ENCODE results near the gene R3HDM2.

Gene R3HDM2

DNA sequence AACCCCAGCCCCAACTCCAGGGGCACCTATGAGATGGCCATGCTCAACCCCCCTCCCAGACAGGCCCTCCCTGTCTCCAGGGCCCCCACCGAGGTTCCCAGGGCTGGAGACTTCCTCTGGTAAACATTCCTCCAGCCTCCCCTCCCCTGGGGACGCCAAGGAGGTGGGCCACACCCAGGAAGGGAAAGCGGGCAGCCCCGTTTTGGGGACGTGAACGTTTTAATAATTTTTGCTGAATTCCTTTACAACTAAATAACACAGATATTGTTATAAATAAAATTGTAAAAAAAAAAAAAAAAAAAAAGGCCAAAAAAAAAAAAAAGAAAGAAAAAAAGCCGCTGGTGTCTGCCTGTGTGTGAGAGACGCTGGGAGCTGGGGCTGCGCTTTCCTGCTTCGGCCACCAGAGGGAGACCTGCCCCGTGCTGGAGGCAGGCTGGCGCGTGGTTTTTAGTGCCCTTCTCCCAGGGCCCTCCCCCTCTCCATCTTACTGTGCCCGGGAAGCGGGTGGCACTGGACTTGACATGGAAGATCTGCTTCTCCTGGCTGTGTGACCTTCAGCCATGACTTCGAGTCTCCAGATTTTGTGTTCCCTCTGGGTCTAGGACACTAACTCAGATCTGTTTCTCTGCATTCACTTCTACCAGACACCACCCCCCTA is 217.7 kb downstream of the R3HDM2 start:
- DNase-seq = peak; percentile 77

DNA sequence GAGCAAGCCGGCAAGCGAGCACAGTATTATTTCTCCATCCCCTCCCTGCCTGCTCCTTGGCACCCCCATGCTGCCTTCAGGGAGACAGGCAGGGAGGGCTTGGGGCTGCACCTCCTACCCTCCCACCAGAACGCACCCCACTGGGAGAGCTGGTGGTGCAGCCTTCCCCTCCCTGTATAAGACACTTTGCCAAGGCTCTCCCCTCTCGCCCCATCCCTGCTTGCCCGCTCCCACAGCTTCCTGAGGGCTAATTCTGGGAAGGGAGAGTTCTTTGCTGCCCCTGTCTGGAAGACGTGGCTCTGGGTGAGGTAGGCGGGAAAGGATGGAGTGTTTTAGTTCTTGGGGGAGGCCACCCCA is 218.2 kb downstream of the R3HDM2 start:
- DNase-seq = no peak

DNA sequence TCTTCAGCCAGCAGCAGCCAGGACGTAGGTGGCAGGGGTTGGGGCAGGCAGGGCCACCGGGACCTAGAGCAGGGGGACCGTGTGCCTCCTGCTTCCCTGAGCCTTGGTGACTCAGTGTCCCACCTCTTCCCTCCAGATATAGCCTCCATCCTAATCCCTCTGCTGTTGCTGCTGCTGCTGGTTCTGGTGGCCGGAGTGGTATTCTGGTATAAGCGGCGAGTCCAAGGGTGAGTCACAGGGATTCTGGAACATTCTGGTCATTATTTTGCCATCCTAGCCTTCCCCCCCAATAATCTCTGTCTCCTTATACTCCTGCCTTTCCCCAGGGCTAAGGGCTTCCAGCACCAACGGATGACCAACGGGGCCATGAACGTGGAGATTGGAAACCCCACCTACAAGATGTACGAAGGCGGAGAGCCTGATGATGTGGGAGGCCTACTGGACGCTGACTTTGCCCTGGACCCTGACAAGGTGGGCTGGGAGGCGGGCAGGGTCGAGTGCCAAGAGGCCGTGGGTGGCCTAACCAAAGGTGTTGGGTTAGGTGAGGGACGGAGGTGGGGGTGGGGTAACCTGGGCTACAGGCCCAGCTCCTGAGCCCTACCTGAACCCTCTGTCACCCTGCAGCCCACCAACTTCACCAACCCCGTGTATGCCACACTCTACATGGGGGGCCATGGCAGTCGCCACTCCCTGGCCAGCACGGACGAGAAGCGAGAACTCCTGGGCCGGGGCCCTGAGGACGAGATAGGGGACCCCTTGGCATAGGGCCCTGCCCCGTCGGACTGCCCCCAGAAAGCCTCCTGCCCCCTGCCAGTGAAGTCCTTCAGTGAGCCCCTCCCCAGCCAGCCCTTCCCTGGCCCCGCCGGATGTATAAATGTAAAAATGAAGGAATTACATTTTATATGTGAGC is 218.8 kb downstream of the R3HDM2 start:
- no peak for DNase-seq

DNA sequence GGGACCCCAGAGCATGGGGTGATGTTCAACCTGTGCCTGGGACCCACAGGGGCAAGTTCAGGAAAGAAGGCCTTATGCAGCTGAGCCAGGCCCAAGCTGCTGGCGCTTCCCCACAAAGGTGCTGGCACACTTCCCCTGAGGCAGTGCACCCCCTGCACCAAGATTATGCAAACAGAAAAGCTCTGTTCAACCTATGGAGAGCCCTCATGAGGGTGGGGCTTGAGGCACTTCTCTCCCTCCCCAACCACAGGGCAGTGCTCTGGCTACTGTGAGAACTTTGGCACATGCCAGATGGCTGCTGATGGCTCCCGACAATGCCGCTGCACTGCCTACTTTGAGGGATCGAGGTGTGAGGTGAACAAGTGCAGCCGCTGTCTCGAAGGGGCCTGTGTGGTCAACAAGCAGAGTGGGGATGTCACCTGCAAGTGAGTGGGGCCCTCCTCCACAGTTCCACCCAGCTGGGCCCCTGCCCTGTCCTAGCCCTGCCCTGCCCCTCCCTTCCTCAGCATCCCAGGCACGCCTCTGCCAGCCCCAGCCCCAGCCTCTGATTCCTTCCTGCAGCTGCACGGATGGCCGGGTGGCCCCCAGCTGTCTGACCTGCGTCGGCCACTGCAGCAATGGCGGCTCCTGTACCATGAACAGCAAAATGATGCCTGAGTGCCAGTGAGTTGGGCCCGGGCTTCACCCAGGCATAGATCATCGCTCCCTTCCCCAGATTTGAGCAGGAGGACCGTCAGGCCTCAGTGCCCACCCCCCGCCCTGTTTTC is 219.7 kb downstream of the R3HDM2 start:
- DNase-seq = no peak

DNA sequence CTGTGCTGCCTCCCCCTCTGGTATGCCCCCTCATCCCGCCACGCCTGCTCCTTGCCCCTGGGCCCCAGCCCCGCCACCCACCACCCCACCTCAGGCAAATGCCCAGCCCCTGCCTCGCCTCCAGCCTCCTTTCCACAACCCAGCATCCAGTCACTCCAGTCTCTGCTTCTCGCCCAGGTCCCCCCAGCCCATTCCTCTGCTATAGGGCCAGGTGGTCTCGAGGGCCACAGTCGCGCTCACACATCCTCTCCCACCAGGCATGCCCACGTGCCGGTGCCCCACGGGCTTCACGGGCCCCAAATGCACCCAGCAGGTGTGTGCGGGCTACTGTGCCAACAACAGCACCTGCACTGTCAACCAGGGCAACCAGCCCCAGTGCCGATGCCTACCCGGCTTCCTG is 220.4 kb downstream of the R3HDM2 start:
- no peak for DNase-seq

DNA sequence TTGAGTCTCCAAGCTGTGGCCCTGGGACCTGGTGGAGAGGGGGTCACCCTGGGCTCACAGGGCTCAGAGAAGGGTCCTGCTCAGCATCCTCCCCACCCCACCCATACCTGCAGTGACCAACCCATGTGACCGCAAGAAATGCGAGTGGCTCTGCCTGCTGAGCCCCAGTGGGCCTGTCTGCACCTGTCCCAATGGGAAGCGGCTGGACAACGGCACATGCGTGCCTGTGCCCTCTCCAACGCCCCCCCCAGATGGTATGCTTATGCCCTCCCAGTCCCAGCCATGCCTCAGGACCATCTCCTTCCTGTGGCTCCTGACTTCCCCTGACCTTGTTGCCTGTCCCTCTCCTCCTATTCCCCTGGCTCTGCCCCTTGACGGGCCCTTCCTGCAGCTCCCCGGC is 220.9 kb downstream of the R3HDM2 start:
- DNase-seq = no peak

DNA sequence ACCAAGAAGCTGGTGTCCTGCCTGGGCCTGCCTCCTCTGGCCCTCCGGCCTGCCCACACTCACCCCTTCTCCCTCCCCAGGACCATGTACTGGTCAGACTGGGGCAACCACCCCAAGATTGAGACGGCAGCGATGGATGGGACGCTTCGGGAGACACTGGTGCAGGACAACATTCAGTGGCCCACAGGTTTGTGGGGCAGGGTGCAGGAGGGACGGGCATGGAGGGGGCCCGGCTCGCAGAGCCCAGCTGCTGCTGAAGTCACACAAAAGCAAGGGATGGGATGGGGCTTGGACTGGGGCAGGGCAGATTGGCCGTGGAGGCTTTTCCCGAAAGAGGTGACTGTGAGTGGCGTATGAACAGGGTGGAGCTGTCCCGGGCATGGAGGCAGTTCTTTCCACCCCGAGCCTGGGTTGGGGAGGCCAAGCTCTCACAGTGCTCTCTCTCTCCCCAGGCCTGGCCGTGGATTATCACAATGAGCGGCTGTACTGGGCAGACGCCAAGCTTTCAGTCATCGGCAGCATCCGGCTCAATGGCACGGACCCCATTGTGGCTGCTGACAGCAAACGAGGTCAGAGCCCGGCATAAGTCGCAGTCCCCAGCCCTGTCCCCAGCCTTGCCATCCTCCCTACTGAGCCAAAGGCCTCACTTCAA is 222.1 kb downstream of the R3HDM2 start:
- no peak for DNase-seq

DNA sequence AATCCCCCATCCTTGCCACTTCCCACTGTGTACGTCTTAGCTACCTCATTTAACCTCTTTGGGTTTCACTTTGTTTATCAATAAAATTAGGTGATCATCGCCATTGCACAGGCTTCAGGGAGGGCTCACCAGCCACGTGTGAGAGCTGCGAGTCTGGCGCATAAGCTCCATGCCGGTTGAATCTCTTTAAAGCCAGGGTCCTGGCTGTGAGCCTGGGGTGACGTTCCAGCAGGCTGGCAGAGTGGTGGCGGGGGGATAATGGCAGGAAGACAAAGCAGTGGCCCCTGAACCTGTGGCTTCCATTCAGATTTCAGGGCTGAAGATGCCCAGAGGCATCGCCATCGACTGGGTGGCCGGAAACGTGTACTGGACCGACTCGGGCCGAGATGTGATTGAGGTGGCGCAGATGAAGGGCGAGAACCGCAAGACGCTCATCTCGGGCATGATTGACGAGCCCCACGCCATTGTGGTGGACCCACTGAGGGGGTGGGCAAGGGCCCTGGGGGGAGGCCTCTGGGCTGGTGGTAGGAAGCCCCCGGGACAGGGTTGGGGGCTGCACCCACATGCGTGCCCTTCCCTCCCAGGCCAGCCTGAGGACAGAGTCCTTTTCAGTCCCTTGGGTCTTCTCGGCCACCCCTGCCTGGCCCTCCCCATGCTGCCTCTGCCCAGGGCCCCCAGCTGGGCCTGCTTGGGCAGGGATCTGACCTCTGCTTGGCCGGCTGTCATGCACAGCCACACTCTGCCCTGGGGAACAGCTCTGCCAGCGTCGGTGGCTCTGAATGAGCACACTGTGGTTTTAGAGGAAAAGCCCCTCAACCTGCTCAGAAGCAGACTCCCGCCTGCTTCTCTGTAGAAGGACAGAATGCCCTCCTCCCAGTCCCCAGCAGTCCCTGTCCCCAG is 222.9 kb downstream of the R3HDM2 start:
- no peak for DNase-seq

DNA sequence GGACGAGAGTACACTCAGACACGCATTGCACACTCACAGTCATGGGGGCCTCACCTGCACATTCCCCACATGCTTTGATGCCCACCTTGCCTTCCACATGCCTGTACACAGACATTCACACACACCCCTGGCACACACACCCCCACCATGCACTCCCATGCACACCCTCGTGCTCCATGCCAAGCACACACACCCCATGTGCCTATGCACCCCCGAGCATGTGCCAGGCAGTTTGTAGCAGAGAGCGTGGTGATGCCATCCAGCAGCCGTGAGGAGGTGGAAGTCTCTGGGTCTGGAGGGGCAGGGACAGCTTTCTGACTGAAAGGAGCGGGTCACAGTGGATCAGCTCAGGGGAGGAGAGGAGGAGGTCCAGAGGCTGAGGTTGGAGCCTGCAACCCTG is 224.9 kb downstream of the R3HDM2 start:
- no peak for DNase-seq

DNA sequence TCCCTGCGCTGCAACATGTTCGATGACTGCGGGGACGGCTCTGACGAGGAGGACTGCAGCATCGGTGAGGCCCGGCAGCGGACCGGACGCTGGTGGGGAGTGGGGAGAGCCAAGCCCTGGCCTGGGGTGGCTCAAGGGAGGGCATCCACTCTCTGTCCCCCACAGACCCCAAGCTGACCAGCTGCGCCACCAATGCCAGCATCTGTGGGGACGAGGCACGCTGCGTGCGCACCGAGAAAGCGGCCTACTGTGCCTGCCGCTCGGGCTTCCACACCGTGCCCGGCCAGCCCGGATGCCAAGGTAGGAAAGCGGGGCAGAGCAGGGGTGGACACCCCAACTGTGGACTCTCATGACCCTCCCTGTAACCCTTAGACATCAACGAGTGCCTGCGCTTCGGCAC is 225.7 kb downstream of the R3HDM2 start:
- DNase-seq = no peak

DNA sequence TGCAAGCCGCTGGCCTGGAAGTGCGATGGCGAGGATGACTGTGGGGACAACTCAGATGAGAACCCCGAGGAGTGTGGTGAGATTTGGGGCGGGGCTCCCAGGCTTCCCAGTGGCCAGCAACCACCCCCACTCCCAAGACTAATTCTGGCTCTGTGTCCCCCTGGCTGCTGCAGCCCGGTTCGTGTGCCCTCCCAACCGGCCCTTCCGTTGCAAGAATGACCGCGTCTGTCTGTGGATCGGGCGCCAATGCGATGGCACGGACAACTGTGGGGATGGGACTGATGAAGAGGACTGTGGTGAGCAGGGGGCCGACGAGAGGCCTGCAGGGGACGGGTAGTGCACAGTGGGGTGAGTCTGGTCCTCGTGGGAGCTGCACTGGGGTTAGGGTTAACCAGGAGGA is 226.4 kb downstream of the R3HDM2 start:
- DNase-seq = no peak

DNA sequence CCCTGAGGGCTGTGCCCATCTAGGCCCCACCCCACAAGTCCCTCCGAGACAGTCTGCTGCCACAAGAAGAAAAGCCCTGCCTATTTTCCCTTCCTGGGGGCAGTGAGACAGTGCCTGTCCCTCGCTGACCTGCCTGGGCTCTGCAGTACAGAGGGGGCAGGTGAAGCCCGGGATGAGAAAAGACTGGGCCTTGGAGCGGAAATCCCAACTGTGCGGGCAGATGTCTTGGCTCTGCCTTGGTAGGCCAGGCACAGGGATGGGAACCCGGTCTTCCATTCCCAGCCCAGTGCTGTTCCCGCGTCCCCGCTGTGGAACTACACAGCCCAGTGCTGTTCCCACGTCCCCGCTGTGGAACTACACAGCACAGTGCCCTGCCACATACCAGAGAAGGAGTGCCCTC is 227.1 kb downstream of the R3HDM2 start:
- no peak for DNase-seq
